Naive B cell (primary cell): Measurements from ENCODE around the gene LIPT1. TPM values are rescaled to one million over a fixed set of nuclear protein-coding genes. Genes with fewer than 3 reads are reported as not detected.
"Not testable (repeated sequence)": the region's sequence is repeated elsewhere in the genome, so short reads cannot be mapped to it uniquely, and the experiment has no call there.

Experiments used
- ATAC-seq, 2 donors: fragments of 150-1000 bp; cut with Tn5 transposase; 2 replicates each; pipeline ENCODE4 v1.10.0; 2021; ENCODE audit warnings: low read depth in 2 of 2, mild to moderate bottlenecking in 2 of 2, moderate library complexity in 2 of 2
- DNase-seq: peaks from one replicate; pipeline ENCODE4 v3.0.0; 2022
- H3K27ac Mint-ChIP-seq, 6 donors: one replicate each; pipeline ENCODE4 v1.8.0; 2020 to 2022; ENCODE audit warnings: mild to moderate bottlenecking in 6 of 6, mixed read lengths in 6 of 6, moderate library complexity in 5 of 6, inconsistent platforms in 2 of 6
- H3K27me3 Mint-ChIP-seq, 3 donors: one replicate each; pipeline ENCODE4 v1.8.0; 2021 to 2022; ENCODE audit warnings: mixed read lengths in 3 of 3, mild to moderate bottlenecking in 1 of 3
- H3K36me3 Mint-ChIP-seq, 2 donors: one replicate each; pipeline ENCODE4 v1.8.0; 2020 to 2022; ENCODE audit warnings: mixed read lengths in 2 of 2, inconsistent platforms in 1 of 2, mild to moderate bottlenecking in 1 of 2
- H3K4me1 Mint-ChIP-seq, 3 donors: one replicate each; pipeline ENCODE4 v1.8.0; 2020 to 2022; ENCODE audit warnings: mixed read lengths in 3 of 3, inconsistent platforms in 1 of 3, mild to moderate bottlenecking in 1 of 3, moderate library complexity in 1 of 3
- H3K4me3 Mint-ChIP-seq, 8 donors: one replicate each; pipeline ENCODE4 v1.8.0; 2020 to 2022; ENCODE audit warnings: mild to moderate bottlenecking in 8 of 8, mixed read lengths in 8 of 8, moderate library complexity in 8 of 8, inconsistent platforms in 2 of 8
- H3K9me3 Mint-ChIP-seq, 7 donors: one replicate each; pipeline ENCODE4 v1.8.0; 2020 to 2022; ENCODE audit warnings: mixed read lengths in 7 of 7, mild to moderate bottlenecking in 5 of 7, inconsistent platforms in 2 of 7, moderate library complexity in 1 of 7
- polyA plus RNA-seq, 6 donors: library from polyadenylated mRNA; unstranded; fragments of 300-500 nt; fragmentation: Illumina TruSeq; gene quantifications; one replicate each; pipeline ENCODE4 v1.2.3, GENCODE V29; 2021; ENCODE audit warnings: low read depth in 6 of 6

Gene LIPT1
- polyA plus RNA-seq, 6 donors from 2014 or later = 9.9 to 23.4 (median 20.6) TPM

DNA sequence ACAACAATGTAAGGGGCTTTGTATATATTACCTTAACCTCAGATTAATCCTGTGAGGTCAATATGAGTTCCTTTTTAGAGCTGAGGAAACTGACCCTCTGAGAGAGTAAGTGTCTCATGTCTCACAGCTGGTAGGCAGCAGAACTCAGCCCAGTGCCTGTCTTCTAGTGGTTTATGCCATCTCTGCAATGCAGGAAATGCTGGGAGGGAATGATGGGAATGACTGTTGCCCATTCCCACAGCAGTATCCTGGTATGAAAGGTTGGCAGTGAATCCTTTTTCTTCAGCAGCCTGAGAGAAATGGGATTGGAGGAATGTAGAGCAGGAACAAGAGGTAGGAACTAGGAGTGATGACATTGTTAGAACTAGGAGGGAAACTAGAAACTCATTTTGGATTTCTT lies 32.2 kb downstream of the LIPT1 start:
- Mint-ChIP-seq H3K27ac (no peak overlapping the region), H3K36me3 (peaks cover 12 to 17% of the 10 kb centered on the region in 2 donors), H3K9me3 (no peaks in the 10 kb centered on the region), H3K4me3 (no peak overlapping the region), H3K27me3 (no peaks in the 10 kb centered on the region), H3K4me1 (peaks cover 18 to 35% (median 27%) of the 10 kb centered on the region in 3 donors)
- ATAC-seq (no peak), DNase-seq (no peak)

GRCh38 chr2:99188357-99188756 lies 33.6 kb downstream of the LIPT1 start:
- Mint-ChIP-seq H3K4me1 (peaks cover 15 to 28% (median 16%) of the 10 kb centered on the region in 3 donors), H3K27me3 (no peaks in the 10 kb centered on the region), H3K27ac (no peak overlapping the region), H3K4me3 (no peak overlapping the region), H3K9me3 (peaks cover 0 to 3% (median 0%) of the 10 kb centered on the region in 7 donors), H3K36me3 (peaks cover 19 to 25% of the 10 kb centered on the region in 2 donors)
- DNase-seq (no peak), ATAC-seq (no peak)

DNA sequence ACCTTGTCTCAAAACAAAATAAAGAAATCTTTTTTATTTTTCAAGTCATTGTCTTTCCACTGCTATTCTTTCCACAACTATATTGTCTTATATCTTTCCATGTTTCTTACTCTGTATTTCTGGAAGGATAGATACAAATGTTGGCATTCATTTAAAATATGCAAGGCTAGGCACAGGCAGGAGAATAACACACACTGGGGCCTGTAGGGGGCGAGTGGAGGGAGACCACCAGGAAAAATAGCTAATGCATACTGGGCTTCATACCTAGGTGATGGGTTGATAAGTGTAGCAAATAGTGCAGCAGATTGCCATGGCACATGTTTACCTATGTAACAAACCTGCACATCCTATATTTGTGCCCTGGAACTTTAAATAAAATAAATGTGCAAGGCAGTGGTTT lies 35.8 kb downstream of the LIPT1 start:
- Mint-ChIP-seq H3K27me3 (no peaks in the 10 kb centered on the region), H3K27ac (no peak overlapping the region), H3K36me3 (peaks cover 24 to 28% of the 10 kb centered on the region in 2 donors), H3K9me3 (peaks cover 0 to 3% (median 0%) of the 10 kb centered on the region in 7 donors), H3K4me1 (peaks cover 2 to 16% (median 11%) of the 10 kb centered on the region in 3 donors), H3K4me3 (no peak overlapping the region)
- ATAC-seq (no peak), DNase-seq (no peak)

- not testable (repeated sequence) for DNase-seq, H3K27me3 Mint-ChIP-seq, H3K9me3 Mint-ChIP-seq, H3K27ac Mint-ChIP-seq, ATAC-seq, H3K4me3 Mint-ChIP-seq
- peaks cover 0 to 16% (median 11%) of the 10 kb centered on the region in 3 donors for H3K4me1 Mint-ChIP-seq
- H3K36me3 Mint-ChIP-seq = peaks cover 24 to 34% of the 10 kb centered on the region in 2 donors
Observed at GRCh38 chr2:99192364-99192763, 37.6 kb downstream of the LIPT1 start.

DNA sequence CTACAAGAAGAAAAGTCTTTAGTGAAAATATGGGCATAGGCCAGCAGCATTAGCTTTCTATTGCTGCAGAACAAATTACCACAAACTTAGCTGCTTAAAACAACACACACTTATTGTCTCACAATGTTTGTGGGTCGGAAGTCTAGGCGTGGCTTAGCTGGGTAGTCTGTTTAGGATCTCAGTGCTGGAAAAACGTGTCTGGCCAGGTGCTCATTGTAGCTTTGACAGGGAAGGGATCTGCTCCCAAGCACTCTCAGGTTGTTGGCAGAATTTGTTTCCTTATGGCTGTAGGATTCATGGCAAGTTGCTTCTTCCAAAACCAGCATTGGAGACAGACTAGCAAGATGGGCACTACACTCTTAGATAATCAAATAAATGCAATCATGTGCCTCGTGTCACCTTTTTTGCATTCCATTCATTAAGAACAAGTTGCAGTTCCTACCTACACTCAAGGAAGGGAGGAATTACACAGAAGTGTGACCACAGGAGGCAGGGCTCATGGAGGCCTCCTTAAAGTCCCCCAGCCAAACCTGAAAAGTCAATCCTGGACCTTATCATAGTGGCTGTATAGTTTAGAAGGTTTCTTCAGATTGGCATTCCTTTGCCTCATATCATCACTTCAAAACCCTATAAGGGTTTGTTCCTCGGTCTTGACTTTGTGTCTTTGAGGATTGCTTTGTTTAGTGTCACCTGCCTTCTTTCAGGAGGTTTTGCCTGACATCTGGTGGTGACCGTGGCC lies 43.5 kb downstream of the LIPT1 start:
- H3K36me3 Mint-ChIP-seq = peaks cover 5 to 9% of the 10 kb centered on the region in 2 donors
- DNase-seq (no peak), ATAC-seq (no peak)
- H3K27ac Mint-ChIP-seq = peak overlapping the region in 1 of 6 donors; percentile 20
- no peak overlapping the region for H3K4me3 Mint-ChIP-seq
- H3K9me3 Mint-ChIP-seq = no peaks in the 10 kb centered on the region
- no peaks in the 10 kb centered on the region for H3K4me1 Mint-ChIP-seq
- no peaks in the 10 kb centered on the region for H3K27me3 Mint-ChIP-seq

GRCh38 chr2:99200076-99200800 lies 45.5 kb downstream of the LIPT1 start:
- no peaks in the 10 kb centered on the region for H3K9me3 Mint-ChIP-seq
- DNase-seq (no peak), ATAC-seq (no peak)
- peak overlapping the region in 2 of 6 donors; percentile 49 to 80 for H3K27ac Mint-ChIP-seq
- no peaks in the 10 kb centered on the region for H3K27me3 Mint-ChIP-seq
- peaks cover 0 to 6% of the 10 kb centered on the region in 2 donors for H3K36me3 Mint-ChIP-seq
- H3K4me1 Mint-ChIP-seq = no peaks in the 10 kb centered on the region
- peak overlapping the region in 1 of 8 donors; percentile 15 for H3K4me3 Mint-ChIP-seq

DNA sequence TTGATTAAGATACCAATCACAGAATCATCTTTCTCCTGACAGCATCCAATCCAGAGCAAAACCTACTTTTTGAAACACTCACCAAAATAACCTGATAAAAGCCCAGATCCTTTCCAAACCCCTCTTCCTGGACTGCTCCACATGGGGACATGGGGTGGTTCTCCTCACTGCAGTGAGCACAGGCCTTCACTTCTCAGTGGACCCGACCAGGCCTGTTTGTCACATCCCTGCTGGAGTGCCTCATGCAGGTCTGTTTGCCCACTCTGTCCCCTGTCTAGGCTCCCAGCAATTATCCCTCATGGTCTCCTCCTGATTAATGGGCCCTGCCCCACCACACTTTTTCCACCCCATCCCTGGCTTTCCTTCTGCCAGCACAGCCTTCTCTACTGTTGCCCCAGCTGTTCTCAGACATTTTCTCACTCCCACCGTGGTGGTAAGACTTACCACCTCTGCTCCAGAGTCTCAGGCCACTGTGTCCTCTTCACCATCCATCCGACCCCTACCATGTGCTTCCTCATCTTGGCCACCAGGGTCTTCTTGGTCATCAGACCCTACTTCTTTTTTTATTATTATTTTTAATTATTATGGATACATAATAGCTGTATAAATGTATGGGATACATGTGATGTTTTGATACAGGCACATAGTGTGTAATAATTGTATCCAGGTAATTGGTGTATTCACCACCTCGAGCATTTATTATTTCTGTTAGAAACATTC lies 47.4 kb downstream of the LIPT1 start:
- ATAC-seq = no peak
- peak overlapping the region in 5 of 6 donors; percentile 1 to 78 (median 27) for H3K27ac Mint-ChIP-seq
- no peak for DNase-seq
- H3K4me3 Mint-ChIP-seq = no peak overlapping the region
- H3K9me3 Mint-ChIP-seq = peaks cover 0 to 15% (median 8%) of the 10 kb centered on the region in 7 donors
- peaks cover 0 to 7% of the 10 kb centered on the region in 2 donors for H3K36me3 Mint-ChIP-seq
- H3K27me3 Mint-ChIP-seq = no peaks in the 10 kb centered on the region
- H3K4me1 Mint-ChIP-seq = no peaks in the 10 kb centered on the region

- no peak for DNase-seq
- Mint-ChIP-seq H3K27me3 (no peaks in the 10 kb centered on the region), H3K4me3 (no peak overlapping the region), H3K4me1 (no peaks in the 10 kb centered on the region), H3K36me3 (peaks cover 10 to 15% of the 10 kb centered on the region in 2 donors), H3K9me3 (peaks cover 0 to 15% (median 10%) of the 10 kb centered on the region in 7 donors), H3K27ac (no peak overlapping the region)
- ATAC-seq = no peak
Observed at GRCh38 chr2:99205491-99205890, 50.7 kb downstream of the LIPT1 start.

Other genes with a start within 250 kb of the LIPT1 start
- not detected for gene CRACDL, start 218.7 kb upstream of the LIPT1 start, polyA plus RNA-seq
- 1 to 10 TPM in 5 of 6 donors, not detected in 1; 1.6 to 5.7 (median 3.4) TPM for gene C2orf15, start 13.3 kb upstream of the LIPT1 start, polyA plus RNA-seq
- gene TSGA10, start within 50 bp of the LIPT1 start, polyA plus RNA-seq = 10 to 100 TPM; 17.2 to 42.2 (median 21.9) TPM
- gene MITD1, start 26.1 kb downstream of the LIPT1 start, polyA plus RNA-seq = 10 to 100 TPM; 64.7 to 81.5 (median 67.7) TPM
- gene MRPL30, start 26.2 kb downstream of the LIPT1 start, polyA plus RNA-seq = 10 to 100 TPM; 10.4 to 25.2 (median 17.9) TPM
- gene LYG2, start 100.7 kb downstream of the LIPT1 start, polyA plus RNA-seq = not detected
- gene LYG1, start 146.2 kb downstream of the LIPT1 start, polyA plus RNA-seq = 1 to 10 TPM in 1 of 6 donors, under 1 TPM in 1, not detected in 4; 0.57 to 1.1 TPM
- gene TXNDC9, start 181.4 kb downstream of the LIPT1 start, polyA plus RNA-seq = 10 to 100 TPM; 40.1 to 55.3 (median 42.5) TPM
- 10 to 100 TPM in 1 of 6 donors, 1 to 10 TPM in 5; 2.6 to 10.2 (median 4.1) TPM for gene EIF5B, start 182.4 kb downstream of the LIPT1 start, polyA plus RNA-seq